ENCODE data around the gene AP1G2. TPM values are rescaled to one million over a fixed set of nuclear protein-coding genes. Genes with fewer than 3 reads are reported as not detected.

AP1G2 gene
- total and polyA plus RNA-seq, 2 of the 13 experiments (the other 11 are each of a cell fraction or from before 2014, with no cell fraction given): 96.9 to 611 TPM

DNA sequence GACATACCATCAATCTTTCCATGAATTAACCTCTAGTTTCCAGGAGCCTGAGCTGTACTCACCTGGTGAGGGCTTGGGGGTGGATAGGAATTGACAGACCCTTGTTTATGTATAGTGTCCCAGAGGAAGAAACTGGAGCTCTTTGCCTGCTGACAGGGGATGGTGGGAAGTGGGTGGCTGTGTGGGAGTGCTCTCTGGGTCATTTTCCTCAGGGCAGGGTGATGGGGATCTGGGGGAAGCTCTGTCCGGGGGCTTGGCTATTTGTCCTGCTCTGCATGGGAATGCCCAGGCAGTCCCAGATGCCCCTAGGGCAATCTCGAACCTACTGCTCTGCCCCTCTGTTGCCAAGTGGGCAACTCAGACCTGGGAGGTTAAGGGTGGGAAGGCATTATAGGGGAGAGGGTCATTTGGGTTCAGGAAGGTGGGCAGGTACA lies 46.8 kb upstream of the AP1G2 start (continued):
- TF ChIP-seq ZNF12 (CRISPR knock-in tag; IDR thresholded peaks at IDR 0.05) (no peak), FOXK1 (CRISPR knock-in tag; IDR thresholded peaks at IDR 0.05; ENCODE audit: borderline replicate concordance, low read depth) (peak; percentile 61; the same call in 1 of the 2 replicates), GATA4 (IDR thresholded peaks at IDR 0.05; ENCODE audit: borderline replicate concordance, low read depth) (no peak), MIER3 (CRISPR knock-in tag; IDR thresholded peaks at IDR 0.05; ENCODE audit: borderline replicate concordance) (no peak), ZNF407 (CRISPR knock-in tag; IDR thresholded peaks at IDR 0.05; ENCODE audit: not compliant biosample characterization) (peak; percentile 69), KLF6 (CRISPR knock-in tag; IDR thresholded peaks at IDR 0.05) (no peak), ZNF816 (CRISPR knock-in tag; IDR thresholded peaks at IDR 0.05; ENCODE audit: borderline replicate concordance) (no peak), NFYB (CRISPR knock-in tag; IDR thresholded peaks at IDR 0.05) (no peak), CEBPG (CRISPR knock-in tag; IDR thresholded peaks at IDR 0.05) (no peak), SOX5 (CRISPR knock-in tag; IDR thresholded peaks at IDR 0.05; ENCODE audit: borderline replicate concordance) (no peak), ZNF609 (CRISPR knock-in tag; IDR thresholded peaks at IDR 0.05; ENCODE audit: borderline replicate concordance) (0 out of 2 replicates have a peak, but pooled peaks have one; percentile 31), FOXC1 (CRISPR knock-in tag; IDR thresholded peaks at IDR 0.05; ENCODE audit: borderline replicate concordance) (peak; percentile 47), KLF16 (CRISPR knock-in tag; IDR thresholded peaks at IDR 0.05) (no peak), SSRP1 (CRISPR knock-in tag; IDR thresholded peaks at IDR 0.05) (no peak), PBX3 (CRISPR knock-in tag; IDR thresholded peaks at IDR 0.05; ENCODE audit: borderline replicate concordance) (no peak)
